Coronary artery (tissue), 2 donors: Measurements from ENCODE around the gene CTCF.

Source experiments
- DNase-seq: peaks from one replicate; pipeline ENCODE4 v3.0.0-alpha.2; 2017; ENCODE audit warnings: low spot score
- H3K27ac ChIP-seq, 2 donors: fragments of 200-600 bp; sonication (generic); one replicate each; pipeline ENCODE4 v1.5.1; 2016 to 2019
- H3K4me3 ChIP-seq: fragments of 200-600 bp; sonication (generic); 2 replicates; pipeline ENCODE4 v1.5.1; 2016; ENCODE audit warnings: mild to moderate bottlenecking, moderate library complexity
- CTCF ChIP-seq: fragments of 200-600 bp; sonication (generic); IDR thresholded peaks from one replicate; pipeline ENCODE4 v1.5.1; 2019; ENCODE audit warnings: antibody characterized with exemption

CTCF gene

DNA sequence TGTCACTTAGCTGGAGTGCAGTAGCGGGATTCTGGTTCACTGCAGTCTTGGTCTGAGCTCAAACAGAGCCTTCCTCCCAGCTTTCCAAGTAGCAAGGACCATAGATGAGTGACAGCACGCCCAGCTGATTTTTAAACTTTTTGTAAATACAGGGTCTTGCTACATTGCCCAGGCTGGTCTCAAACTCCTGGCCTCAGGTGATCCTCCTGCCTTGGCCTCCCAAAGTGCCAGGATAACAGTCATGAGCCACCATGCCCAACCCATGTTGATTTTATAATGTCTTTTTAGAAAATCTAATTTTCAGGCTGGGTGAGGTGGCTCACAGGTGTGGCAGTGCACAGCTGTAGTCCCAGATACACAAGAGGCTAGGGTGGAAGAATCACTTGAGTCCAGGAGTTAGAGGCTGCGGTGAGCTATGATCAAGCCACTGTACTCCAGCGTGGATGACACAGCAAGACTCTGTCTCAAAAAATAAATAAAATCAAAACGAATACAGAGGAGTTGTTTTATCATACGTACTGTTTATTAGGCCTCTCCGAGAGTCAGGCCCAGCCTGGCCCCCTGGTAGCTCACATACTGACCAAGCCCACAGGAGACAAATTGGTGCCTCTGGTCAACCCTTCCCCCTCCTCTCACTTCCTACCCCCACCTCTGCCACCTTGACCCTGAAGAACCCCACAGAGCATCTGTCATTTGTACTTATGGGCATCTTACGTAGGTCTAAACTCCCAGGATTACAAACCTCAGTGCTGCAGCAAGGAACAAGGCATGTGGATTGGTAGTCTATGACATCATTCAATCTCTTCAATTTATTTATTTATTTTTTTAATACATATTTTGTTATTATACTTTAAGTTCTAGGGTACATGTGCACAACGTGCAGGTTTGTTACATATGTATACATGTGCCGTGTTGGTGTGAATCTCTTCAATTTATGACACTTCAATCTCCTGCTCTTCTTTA lies 117.9 kb downstream of the CTCF start:
- no peak for TF ChIP-seq CTCF
- no peak overlapping the region for H3K27ac ChIP-seq
- H3K4me3 ChIP-seq: no peak overlapping the region
- no peak for DNase-seq

DNA sequence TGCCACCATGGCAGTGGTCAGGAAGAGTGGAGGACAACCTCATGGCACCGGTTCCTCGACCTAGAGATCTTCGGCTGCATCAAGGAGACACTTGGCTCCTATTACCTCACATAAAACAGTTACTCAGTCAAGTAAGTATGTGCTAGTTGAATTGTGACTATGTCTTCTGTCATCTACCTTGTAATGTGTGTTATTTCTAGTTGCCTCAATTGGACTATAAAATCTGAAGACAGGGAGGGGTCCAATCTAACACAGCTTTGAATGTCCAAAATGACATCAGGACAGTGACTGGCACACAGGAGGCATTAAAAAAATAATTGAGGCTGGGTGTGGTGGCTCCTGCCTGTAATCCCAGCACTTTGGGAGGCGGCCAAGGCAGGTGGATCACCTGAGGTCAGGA lies 121.4 kb downstream of the CTCF start:
- Histone ChIP-seq H3K27ac (no peak overlapping the region), H3K4me3 (no peak overlapping the region)
- TF ChIP-seq CTCF: no peak
- DNase-seq: no peak

- TF ChIP-seq CTCF: no peak
- peak overlapping the region in 1 of 2 donors; percentile 64 for H3K27ac ChIP-seq
- DNase-seq: no peak
- H3K4me3 ChIP-seq: no peak overlapping the region
These were observed 123.2 kb downstream of the CTCF start for GRCh38 chr16:67685388-67686112.
